GM12878 (cell line): ENCODE measurements around the gene GBGT1. TPM values are rescaled to one million over a fixed set of nuclear protein-coding genes. Genes with fewer than 3 reads are reported as not detected.

ENCODE experiments used
- ATAC-seq: fragments of 200-7000 bp; cut with Tn5 transposase; 3 replicates; pipeline ENCODE4 v1.9.1; 2020; ENCODE audit warnings: mild to moderate bottlenecking, moderate library complexity
- BruUV-seq: library from RNA; stranded (reverse); fragments of 400-500 nt; replicated peaks from 2 replicates; lab custom pipeline; 2021; lab: Mats Ljungman, UMichigan
- CTCF ChIA-PET: fragments of 300-600 bp; sonication (Branson Sonifier 250); formaldehyde crosslinking; extraction: SDS; loops from one replicate; lab custom pipeline; 2021; ENCODE audit warnings: inconsistent platforms; lab: Yijun Ruan, JAX
- POLR2A ChIA-PET: fragments of 350-600 bp; formaldehyde crosslinking; extraction: SDS; loops from one replicate; lab custom pipeline; 2021; ENCODE audit warnings: inconsistent platforms; lab: Charles Lee
- RAD21 ChIA-PET: fragments of 300-600 bp; sonication (Branson Sonifier 250); formaldehyde crosslinking; loops from one replicate; lab custom pipeline; 2023; ENCODE audit warnings: antibody characterized with exemption; ENCODE audit not compliant: unreplicated experiment; lab: Charles Lee
- SMC1A ChIA-PET: fragments of 300-600 bp; sonication (Branson Sonifier 250); formaldehyde crosslinking; loops from one replicate; lab custom pipeline; 2023; ENCODE audit not compliant: unreplicated experiment, uncharacterized antibody; lab: Charles Lee
- DNase-seq: peaks from one replicate; pipeline ENCODE4 v3.0.0-alpha.2; 2011; ENCODE audit warnings: low read depth, low spot score
- FAIRE-seq: peaks from 3 replicates; lab custom pipeline; 2011; peaks lifted over from hg19 to GRCh38; lab: Jason Lieb, UNC
- H2AFZ ChIP-seq: 2 replicates; pipeline ENCODE4 v1.6.0; 2011; ENCODE audit warnings: low read depth, low read length, control low read depth; ENCODE audit not compliant: control insufficient read depth
- H3K27ac ChIP-seq: 2 replicates; pipeline ENCODE4 v1.5.1; 2011; ENCODE audit warnings: control low read depth; ENCODE audit not compliant: control insufficient read depth, insufficient read depth
- H3K27me3 ChIP-seq, 2 experiments: replicated peaks in 1 of 2; 2 replicates each; pipeline versions ENCODE4 v1.6.0 to v1.6.1; 2011; ENCODE audit warnings: low read length in 1 of 2; ENCODE audit not compliant: control insufficient read depth in 2 of 2, insufficient read depth in 2 of 2
- H3K36me3 ChIP-seq, 2 experiments: 2 replicates each; pipeline ENCODE4 v1.5.1; 2011; ENCODE audit warnings: low read length in 1 of 2; ENCODE audit not compliant: control insufficient read depth in 2 of 2, insufficient read depth in 2 of 2
- H3K4me1 ChIP-seq: 2 replicates; pipeline ENCODE4 v1.6.1; 2011; ENCODE audit warnings: mild to moderate bottlenecking, low read length, moderate library complexity, mixed read lengths; ENCODE audit not compliant: control insufficient read depth, insufficient read depth
- H3K4me2 ChIP-seq: 2 replicates; pipeline ENCODE4 v1.6.0; 2011; ENCODE audit warnings: control low read depth; ENCODE audit not compliant: control insufficient read depth, insufficient read depth
- H3K4me3 ChIP-seq: fragments of 200-600 bp; sonication (generic); 2 replicates; pipeline ENCODE4 v1.5.1; 2016
- H3K79me2 ChIP-seq: 2 replicates; pipeline ENCODE4 v1.6.0; 2011; ENCODE audit warnings: low read length; ENCODE audit not compliant: control insufficient read depth, insufficient read depth
- H3K9ac ChIP-seq: 2 replicates; pipeline ENCODE4 v1.8.0; 2011; ENCODE audit warnings: low read length, control low read depth, mixed read lengths; ENCODE audit not compliant: control insufficient read depth, insufficient read depth
- H3K9me3 ChIP-seq: replicated peaks from 3 replicates; pipeline ENCODE4 v1.5.1; 2011; ENCODE audit warnings: mild to moderate bottlenecking, low read length; ENCODE audit not compliant: control insufficient read depth, insufficient read depth
- H4K20me1 ChIP-seq: 2 replicates; pipeline ENCODE4 v1.6.0; 2011; ENCODE audit not compliant: control insufficient read depth, insufficient read depth
- ASH2L ChIP-seq: fragments of 300-600, 200-600 bp; sonication (generic); IDR thresholded peaks from 2 replicates; pipeline ENCODE4 v1.6.1; 2017; ENCODE audit warnings: low read depth, mild to moderate bottlenecking, borderline replicate concordance
- ATF7 ChIP-seq: fragments of 450-650 bp; IDR thresholded peaks from 2 replicates; pipeline ENCODE4 v1.6.1; 2016; ENCODE audit warnings: low read depth, mild to moderate bottlenecking
- CHD1 ChIP-seq: IDR thresholded peaks from 2 replicates; pipeline ENCODE4 v1.6.1; 2012; ENCODE audit warnings: low read depth, low read length, improper control_type of control experiment
- CHD4 ChIP-seq: fragments of 200-600 bp; sonication (generic); IDR thresholded peaks from 2 replicates; pipeline ENCODE4 v1.6.1; 2016; ENCODE audit warnings: mild to moderate bottlenecking
- HDAC6 ChIP-seq: fragments of 200-600 bp; sonication (generic); IDR thresholded peaks from one replicate; pipeline ENCODE4 v1.8.0; 2017; ENCODE audit warnings: antibody characterized with exemption; ENCODE audit not compliant: unreplicated experiment
- NFXL1 ChIP-seq: fragments of 450-650 bp; IDR thresholded peaks from 2 replicates; pipeline ENCODE4 v1.6.1; 2017; ENCODE audit warnings: antibody characterized with exemption, mild to moderate bottlenecking, borderline replicate concordance
- NFYA ChIP-seq: IDR thresholded peaks from 2 replicates; pipeline ENCODE4 v1.6.1; 2011; ENCODE audit warnings: low read depth, mild to moderate bottlenecking, low read length, improper control_type of control experiment, borderline replicate concordance
- NR2F1 ChIP-seq: fragments of 450-650 bp; conservative IDR thresholded peaks from 2 replicates; pipeline ENCODE4 v1.6.1; 2017; ENCODE audit warnings: mild to moderate bottlenecking
- YBX1 ChIP-seq: fragments of 450-650 bp; IDR thresholded peaks from 2 replicates; pipeline ENCODE4 v1.6.1; 2016; ENCODE audit warnings: antibody characterized with exemption
- WGBS: methylation state at CpG from one replicate; pipeline ENCODE4 v1.1.6; 2016; ENCODE audit warnings: low lambda C conversion rate; ENCODE audit not compliant: insufficient replicate concordance, insufficient coverage; ENCODE audit errors: missing lambda C conversion rate; 5-methylcytosine and 5-hydroxymethylcytosine counted together
- in situ Hi-C: fragments of 300-500 bp; cut with MboI; formaldehyde crosslinking; loops from 9 replicates; pipeline ENCODE4 v1.14.3; 2018; ENCODE audit warnings: mixed read lengths
- intact Hi-C: fragments of 100-400 bp; cut with micrococcal nuclease; formaldehyde crosslinking; loops from one replicate; pipeline ENCODE4 v1.14.2; 2022; ENCODE audit not compliant: unreplicated experiment
- polyA plus RNA-seq, 11 experiments: library from polyadenylated mRNA; depleted of rRNA in 4 of 11; unstranded in 6 of 11; stranded (reverse) in 5 of 11; fragments of >200 nt; fragmentation: Nextera tagmentation in 4 of 11; fragmentation: Illumina TruSeq in 1 of 11; extraction: Ambion mirVana in 4 of 11; extraction: Trizol in 1 of 11; gene quantifications; 1 replicate in 1 of 11; 2 replicates in 10 of 11; pipeline versions ENCODE4 v1.2.1 to v1.2.3, GENCODE V29; 2011 to 2016; ENCODE audit warnings: inconsistent platforms in 2 of 11, missing spikeins in 2 of 11, low read depth in 1 of 11
- total RNA-seq, 4 experiments: library from RNA; depleted of rRNA in 3 of 4; stranded (reverse); fragments of >200 nt in 3 of 4; fragmentation: Illumina TruSeq in 1 of 4; extraction: Trizol in 1 of 4; gene quantifications; 2 replicates each; pipeline versions ENCODE4 v1.2.1 to v1.2.3, GENCODE V29; 2013 to 2021
- TF ChIP-seq, protein P1 (sequence below): fragments of 150-350 bp; IDR thresholded peaks from 2 replicates; pipeline ENCODE4 v1.6.1; 2016; ENCODE audit warnings: low read depth, low read length
- TF ChIP-seq, protein P2 (sequence below): fragments of 450-650 bp; formaldehyde crosslinking; IDR thresholded peaks from 2 replicates; pipeline ENCODE4 v1.5.0; 2022; ENCODE audit warnings: mild to moderate bottlenecking, missing genetic modification characterization
- TF ChIP-seq, protein P3 (sequence below): fragments of 450-650 bp; formaldehyde crosslinking; IDR thresholded peaks from 2 replicates; pipeline ENCODE4 v1.4.0; 2020; ENCODE audit warnings: mild to moderate bottlenecking, moderate library complexity
- TF ChIP-seq, protein P4 (sequence below): fragments of 450-650 bp; conservative IDR thresholded peaks from 2 replicates; pipeline ENCODE4 v1.6.1; 2017; ENCODE audit warnings: mild to moderate bottlenecking, moderate library complexity

Gene GBGT1
- total and polyA plus RNA-seq, 10 of the 15 experiments (the other 5 are each of a cell fraction or from before 2014, with no cell fraction given), result 0.08 to 1.9 (median 0.49) TPM

DNA sequence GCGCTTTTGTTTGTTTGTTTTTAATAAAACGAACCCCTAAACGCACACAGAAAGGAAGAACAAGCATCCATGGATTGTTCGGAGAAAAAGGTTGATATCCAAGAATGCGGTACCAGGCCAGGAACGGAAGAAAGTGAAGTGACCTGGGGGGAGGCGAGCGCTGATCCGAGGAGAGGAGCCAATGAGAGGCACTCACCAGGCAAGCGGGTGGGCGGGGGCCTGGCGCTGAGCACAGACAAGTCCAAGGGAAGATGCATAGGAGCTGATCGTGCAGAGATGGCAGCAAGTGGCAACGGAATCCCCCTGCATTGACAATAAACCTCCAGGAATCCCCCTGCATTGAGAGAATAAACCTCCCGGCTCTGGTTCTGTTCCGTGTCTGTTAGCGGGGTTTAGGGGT lies 36.9 kb upstream of the GBGT1 start:
- ChIA-PET CTCF (no interaction called here), POLR2A (no interaction called here), RAD21 (no interaction called here), SMC1A (no interaction called here)
- no peak for ATAC-seq
- intact Hi-C loops (no loop called here), in situ Hi-C loops (no loop called here)
- no peaks in the 10 kb centered on the region for H3K9me3 ChIP-seq
- no peak for FAIRE-seq
- no peak for DNase-seq
- no peak overlapping the region for H3K9ac ChIP-seq
- H3K27me3 ChIP-seq, result no peaks in the 10 kb centered on the region
- no peaks in the 10 kb centered on the region for H3K4me1 ChIP-seq
- H3K79me2 ChIP-seq, result no peaks in the 10 kb centered on the region
- no peak overlapping the region for H3K27ac ChIP-seq
- no peaks in the 10 kb centered on the region for H3K36me3 ChIP-seq
- no peak overlapping the region for H2AFZ ChIP-seq
- no TSS peak for BruUV-seq
- no peaks in the 10 kb centered on the region for H4K20me1 ChIP-seq
- no peak overlapping the region for H3K4me2 ChIP-seq
- no peak overlapping the region for H3K4me3 ChIP-seq
- 43% methylated on average over 17 of the region's 17 CpGs for whole genome bisulfite sequencing
- TF ChIP-seq, protein P1, sequence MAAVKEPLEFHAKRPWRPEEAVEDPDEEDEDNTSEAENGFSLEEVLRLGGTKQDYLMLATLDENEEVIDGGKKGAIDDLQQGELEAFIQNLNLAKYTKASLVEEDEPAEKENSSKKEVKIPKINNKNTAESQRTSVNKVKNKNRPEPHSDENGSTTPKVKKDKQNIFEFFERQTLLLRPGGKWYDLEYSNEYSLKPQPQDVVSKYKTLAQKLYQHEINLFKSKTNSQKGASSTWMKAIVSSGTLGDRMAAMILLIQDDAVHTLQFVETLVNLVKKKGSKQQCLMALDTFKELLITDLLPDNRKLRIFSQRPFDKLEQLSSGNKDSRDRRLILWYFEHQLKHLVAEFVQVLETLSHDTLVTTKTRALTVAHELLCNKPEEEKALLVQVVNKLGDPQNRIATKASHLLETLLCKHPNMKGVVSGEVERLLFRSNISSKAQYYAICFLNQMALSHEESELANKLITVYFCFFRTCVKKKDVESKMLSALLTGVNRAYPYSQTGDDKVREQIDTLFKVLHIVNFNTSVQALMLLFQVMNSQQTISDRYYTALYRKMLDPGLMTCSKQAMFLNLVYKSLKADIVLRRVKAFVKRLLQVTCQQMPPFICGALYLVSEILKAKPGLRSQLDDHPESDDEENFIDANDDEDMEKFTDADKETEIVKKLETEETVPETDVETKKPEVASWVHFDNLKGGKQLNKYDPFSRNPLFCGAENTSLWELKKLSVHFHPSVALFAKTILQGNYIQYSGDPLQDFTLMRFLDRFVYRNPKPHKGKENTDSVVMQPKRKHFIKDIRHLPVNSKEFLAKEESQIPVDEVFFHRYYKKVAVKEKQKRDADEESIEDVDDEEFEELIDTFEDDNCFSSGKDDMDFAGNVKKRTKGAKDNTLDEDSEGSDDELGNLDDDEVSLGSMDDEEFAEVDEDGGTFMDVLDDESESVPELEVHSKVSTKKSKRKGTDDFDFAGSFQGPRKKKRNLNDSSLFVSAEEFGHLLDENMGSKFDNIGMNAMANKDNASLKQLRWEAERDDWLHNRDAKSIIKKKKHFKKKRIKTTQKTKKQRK, result no peak
- TF ChIP-seq, protein P2, sequence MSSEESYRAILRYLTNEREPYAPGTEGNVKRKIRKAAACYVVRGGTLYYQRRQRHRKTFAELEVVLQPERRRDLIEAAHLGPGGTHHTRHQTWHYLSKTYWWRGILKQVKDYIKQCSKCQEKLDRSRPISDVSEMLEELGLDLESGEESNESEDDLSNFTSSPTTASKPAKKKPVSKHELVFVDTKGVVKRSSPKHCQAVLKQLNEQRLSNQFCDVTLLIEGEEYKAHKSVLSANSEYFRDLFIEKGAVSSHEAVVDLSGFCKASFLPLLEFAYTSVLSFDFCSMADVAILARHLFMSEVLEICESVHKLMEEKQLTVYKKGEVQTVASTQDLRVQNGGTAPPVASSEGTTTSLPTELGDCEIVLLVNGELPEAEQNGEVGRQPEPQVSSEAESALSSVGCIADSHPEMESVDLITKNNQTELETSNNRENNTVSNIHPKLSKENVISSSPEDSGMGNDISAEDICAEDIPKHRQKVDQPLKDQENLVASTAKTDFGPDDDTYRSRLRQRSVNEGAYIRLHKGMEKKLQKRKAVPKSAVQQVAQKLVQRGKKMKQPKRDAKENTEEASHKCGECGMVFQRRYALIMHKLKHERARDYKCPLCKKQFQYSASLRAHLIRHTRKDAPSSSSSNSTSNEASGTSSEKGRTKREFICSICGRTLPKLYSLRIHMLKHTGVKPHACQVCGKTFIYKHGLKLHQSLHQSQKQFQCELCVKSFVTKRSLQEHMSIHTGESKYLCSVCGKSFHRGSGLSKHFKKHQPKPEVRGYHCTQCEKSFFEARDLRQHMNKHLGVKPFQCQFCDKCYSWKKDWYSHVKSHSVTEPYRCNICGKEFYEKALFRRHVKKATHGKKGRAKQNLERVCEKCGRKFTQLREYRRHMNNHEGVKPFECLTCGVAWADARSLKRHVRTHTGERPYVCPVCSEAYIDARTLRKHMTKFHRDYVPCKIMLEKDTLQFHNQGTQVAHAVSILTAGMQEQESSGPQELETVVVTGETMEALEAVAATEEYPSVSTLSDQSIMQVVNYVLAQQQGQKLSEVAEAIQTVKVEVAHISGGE (CRISPR knock-in tag), result no peak
- TF ChIP-seq NR2F1, result no peak
- TF ChIP-seq NFYA, result no peak
- TF ChIP-seq, protein P3, sequence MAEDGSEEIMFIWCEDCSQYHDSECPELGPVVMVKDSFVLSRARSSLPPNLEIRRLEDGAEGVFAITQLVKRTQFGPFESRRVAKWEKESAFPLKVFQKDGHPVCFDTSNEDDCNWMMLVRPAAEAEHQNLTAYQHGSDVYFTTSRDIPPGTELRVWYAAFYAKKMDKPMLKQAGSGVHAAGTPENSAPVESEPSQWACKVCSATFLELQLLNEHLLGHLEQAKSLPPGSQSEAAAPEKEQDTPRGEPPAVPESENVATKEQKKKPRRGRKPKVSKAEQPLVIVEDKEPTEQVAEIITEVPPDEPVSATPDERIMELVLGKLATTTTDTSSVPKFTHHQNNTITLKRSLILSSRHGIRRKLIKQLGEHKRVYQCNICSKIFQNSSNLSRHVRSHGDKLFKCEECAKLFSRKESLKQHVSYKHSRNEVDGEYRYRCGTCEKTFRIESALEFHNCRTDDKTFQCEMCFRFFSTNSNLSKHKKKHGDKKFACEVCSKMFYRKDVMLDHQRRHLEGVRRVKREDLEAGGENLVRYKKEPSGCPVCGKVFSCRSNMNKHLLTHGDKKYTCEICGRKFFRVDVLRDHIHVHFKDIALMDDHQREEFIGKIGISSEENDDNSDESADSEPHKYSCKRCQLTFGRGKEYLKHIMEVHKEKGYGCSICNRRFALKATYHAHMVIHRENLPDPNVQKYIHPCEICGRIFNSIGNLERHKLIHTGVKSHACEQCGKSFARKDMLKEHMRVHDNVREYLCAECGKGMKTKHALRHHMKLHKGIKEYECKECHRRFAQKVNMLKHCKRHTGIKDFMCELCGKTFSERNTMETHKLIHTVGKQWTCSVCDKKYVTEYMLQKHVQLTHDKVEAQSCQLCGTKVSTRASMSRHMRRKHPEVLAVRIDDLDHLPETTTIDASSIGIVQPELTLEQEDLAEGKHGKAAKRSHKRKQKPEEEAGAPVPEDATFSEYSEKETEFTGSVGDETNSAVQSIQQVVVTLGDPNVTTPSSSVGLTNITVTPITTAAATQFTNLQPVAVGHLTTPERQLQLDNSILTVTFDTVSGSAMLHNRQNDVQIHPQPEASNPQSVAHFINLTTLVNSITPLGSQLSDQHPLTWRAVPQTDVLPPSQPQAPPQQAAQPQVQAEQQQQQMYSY (CRISPR knock-in tag), result no peak
- TF ChIP-seq CHD4, result no peak
- TF ChIP-seq YBX1, result no peak
- no peak for TF ChIP-seq ASH2L
- TF ChIP-seq CHD1, result no peak
- TF ChIP-seq, protein P4, sequence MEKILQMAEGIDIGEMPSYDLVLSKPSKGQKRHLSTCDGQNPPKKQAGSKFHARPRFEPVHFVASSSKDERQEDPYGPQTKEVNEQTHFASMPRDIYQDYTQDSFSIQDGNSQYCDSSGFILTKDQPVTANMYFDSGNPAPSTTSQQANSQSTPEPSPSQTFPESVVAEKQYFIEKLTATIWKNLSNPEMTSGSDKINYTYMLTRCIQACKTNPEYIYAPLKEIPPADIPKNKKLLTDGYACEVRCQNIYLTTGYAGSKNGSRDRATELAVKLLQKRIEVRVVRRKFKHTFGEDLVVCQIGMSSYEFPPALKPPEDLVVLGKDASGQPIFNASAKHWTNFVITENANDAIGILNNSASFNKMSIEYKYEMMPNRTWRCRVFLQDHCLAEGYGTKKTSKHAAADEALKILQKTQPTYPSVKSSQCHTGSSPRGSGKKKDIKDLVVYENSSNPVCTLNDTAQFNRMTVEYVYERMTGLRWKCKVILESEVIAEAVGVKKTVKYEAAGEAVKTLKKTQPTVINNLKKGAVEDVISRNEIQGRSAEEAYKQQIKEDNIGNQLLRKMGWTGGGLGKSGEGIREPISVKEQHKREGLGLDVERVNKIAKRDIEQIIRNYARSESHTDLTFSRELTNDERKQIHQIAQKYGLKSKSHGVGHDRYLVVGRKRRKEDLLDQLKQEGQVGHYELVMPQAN, result no peak
- no peak for TF ChIP-seq ATF7
- no peak for TF ChIP-seq HDAC6
- no peak for TF ChIP-seq NFXL1
